CD1c-positive myeloid dendritic cell (primary cell): ENCODE data around the gene LRRC28.
A peak's percentile ranks its signal among the peaks of the same experiment; 100 is the strongest.
"Not testable (repeated sequence)": the region's sequence is repeated elsewhere in the genome, so short reads cannot be mapped to it uniquely, and the experiment has no call there.

Experiments
- DNase-seq: peaks from one replicate; pipeline ENCODE4 v3.0.0-alpha.2; 2016; ENCODE audit errors: extremely low spot score

The LRRC28 gene

DNA sequence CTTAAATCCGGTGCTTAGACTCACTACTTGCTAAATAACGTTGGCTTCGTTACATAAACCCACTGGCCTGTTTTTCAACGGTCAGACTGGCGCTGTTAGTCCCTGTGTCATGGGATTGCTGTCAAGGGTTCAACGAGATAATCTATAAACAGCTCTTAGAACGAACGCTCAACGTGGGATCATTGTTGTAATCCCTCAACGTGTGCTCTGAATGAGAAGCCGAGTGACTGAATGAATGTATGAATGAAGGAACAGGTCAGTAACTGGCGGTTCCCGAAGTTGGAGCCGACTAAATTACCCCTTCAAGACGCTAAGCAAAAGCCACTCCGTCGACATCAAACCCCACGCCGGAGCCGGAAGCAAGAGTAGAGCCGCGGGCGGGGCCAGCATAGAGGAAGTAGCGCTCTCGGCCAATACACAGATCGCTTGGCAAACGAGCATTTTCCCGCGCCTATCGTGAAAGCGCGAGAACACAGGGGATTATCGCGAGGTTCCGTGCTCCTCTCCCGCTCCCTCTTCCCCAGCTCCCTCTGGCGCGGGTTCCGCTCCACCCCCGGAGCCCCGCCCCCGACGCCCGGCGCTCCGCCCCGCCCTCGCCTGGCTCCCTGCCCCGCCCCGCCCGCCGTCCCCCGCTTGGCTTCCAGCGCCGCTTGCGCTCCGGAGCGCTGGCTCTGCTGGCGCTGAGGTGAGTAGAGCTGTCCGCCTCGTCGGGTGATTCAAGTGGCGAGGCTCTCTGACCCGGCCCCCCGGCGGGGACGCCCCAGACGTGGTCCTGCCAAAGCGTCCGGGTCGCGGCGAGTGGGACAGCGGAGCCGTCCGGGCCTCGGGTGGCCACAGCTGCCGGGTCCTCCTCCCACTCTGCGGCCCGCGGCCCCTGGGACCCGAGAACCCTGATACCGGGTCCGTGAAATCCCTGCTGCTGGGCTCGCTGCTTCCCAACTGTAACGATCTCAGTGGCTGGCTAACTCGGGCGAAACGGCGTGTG, at the start of gene LRRC28:
Gene LRRC28, plus strand, starts transcription at position 625 of the 985 bp plus-strand sequence. CDS start 4,477 bp downstream, outside the sequence.
- peak; percentile 99 for DNase-seq

DNA sequence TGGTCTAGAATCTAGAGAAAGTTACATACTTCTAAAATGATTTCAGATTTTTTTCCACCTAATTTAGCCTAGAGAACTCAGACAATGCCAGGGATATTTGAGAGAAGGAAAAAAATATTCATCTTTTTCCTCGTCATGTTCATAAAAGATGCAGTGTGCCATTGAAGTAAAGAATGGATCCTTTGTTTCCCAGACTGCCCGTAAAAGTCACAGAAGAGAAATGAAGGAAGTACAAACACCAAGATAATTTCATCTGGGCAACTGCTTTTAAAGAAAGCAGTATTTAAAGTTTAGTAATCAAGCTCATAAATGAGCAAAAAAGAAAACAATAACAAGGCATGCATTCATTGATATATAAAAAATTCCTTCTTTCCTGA, 49.1 kb upstream of the LRRC28 start:
- DNase-seq = no peak

DNA sequence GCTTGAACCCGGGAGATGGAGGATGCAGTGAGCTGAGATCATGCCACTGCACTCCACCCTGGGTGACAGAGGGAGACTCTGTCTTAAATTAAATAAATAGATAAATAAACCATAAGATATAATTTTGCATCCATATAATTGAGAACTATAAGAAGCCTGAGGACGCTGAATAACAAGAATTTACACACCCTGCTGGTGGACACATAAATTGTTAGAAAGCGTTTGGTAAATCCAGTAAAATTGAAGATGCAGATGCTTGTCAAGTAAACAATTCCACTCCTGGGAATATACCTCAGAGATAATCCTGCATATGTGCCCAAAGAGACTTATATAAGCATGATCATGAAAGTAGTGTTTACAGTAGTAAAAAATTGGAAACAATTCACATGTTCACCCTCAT, 43.6 kb upstream of the LRRC28 start:
- DNase-seq = no peak

GRCh38 chr15:99209326-99209725, 42.0 kb upstream of the LRRC28 start:
- no peak for DNase-seq

GRCh38 chr15:99210334-99210733, 40.9 kb upstream of the LRRC28 start:
- DNase-seq = no peak

- no peak for DNase-seq
Measured at GRCh38 chr15:99211926-99212325, 39.4 kb upstream of the LRRC28 start.

DNA sequence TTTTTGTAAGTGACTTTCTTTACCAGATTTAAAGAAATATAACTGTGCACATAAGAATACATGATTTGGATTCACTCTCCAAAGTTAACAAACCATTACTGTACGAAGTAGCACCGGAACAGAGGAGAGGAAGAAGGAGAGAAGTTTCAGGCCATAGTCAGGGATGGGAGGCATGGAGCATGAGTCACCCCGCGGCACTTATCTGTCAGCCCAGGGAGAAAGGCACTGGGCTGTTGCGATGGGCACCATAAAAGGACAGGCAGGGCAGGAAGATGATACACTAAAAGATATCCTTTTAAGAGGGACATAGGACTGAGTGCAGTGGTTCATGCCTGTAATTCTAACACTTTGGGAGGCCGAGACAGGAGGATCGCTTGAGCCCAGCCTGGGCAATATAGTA, 38.9 kb upstream of the LRRC28 start:
- DNase-seq = no peak

GRCh38 chr15:99213187-99213811, 38.0 kb upstream of the LRRC28 start:
- peak; percentile 51 for DNase-seq

GRCh38 chr15:99224372-99225214, 26.7 kb upstream of the LRRC28 start:
- DNase-seq = no peak

- no peak for DNase-seq
Measured at GRCh38 chr15:99226802-99227201, 24.5 kb upstream of the LRRC28 start.

DNA sequence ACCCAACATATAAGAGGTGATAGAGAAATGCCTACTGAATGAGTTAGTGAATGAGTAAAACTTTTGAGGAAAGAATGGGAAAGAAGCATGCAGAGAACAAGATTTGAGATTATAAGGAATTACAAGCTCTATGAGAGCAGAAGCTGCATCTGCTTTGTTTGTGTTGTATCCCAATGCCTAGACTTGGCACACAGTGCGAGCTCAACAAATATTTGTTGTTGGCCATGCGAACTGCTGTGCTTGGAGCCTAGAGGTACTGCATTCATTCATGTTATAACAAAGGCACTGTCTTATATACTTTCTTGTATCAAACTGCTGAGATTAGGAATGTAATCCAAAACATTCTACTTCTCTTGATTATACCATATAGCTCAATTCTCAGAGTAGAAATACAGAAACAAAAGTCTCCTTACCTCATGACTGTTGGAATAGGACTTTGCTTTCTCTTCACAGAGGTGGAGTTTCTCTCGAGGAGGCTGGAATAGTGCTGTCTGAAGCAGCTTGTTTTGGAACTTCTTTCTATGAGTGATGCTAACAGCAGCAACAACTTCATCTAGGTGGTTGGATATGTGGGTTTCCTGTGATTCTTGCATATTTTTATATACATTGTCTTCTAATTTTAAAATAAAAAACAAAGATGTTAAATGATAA, 23.0 kb upstream of the LRRC28 start:
- DNase-seq = no peak

DNA sequence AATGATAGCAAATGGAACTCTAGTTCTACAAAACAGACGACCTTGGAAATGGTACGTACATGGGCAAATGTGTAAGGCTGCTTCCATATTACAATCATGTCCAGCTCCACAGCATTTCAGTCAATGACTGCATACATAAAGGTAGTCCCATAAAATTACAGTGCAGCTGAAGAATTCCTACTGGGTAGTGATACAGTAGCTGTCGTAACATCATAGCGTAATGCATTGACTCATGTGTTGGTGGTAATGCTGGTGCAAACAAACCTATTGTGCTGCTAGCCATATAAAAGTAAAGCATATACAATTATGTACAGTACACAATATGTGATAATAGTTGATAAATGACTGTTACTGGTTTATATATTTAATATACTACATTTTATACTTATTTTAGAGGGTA, 20.4 kb upstream of the LRRC28 start:
- no peak for DNase-seq

DNA sequence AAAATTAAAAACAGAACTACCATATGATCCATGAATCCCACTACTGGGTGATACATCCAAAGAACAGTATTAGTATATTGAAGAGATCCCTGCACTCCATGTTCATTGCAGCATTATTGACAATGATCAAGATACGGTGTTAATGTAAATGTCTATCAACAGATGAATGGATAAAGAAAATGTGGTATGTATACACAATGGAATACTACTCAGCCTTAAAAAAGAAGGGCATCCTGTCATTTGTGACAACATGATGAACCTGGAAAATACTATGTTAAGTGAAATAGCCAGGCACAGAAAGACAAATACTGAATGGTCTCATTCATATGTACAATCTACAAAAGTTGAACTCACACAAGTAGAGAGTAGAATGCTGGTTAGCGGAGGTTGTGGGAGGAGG, 18.5 kb upstream of the LRRC28 start:
- no peak for DNase-seq

DNA sequence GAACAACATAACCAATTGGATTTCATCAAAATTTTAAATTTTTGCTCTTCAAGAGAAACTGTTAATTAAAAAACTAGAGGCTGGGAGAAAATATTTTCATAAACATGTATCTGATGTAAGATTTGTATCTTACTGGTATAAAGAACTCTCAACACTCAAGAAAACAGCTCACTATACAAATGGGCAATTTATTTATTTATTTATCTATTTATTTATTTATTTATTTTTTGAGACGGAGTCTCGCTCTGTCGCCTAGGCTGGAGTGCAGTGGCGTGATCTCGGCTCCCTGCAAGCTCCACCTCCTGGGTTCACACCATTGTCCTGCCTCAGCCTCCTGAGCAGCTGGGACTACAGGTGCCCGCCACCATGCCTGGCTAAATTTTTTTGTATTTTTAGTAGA, 17.1 kb upstream of the LRRC28 start:
- not testable (repeated sequence) for DNase-seq

- DNase-seq = no peak
Measured at GRCh38 chr15:99238849-99239248, 12.4 kb upstream of the LRRC28 start.

GRCh38 chr15:99239545-99240198, 11.6 kb upstream of the LRRC28 start:
- DNase-seq = no peak

- DNase-seq = no peak
Measured at GRCh38 chr15:99241752-99242151, 9.5 kb upstream of the LRRC28 start.

DNA sequence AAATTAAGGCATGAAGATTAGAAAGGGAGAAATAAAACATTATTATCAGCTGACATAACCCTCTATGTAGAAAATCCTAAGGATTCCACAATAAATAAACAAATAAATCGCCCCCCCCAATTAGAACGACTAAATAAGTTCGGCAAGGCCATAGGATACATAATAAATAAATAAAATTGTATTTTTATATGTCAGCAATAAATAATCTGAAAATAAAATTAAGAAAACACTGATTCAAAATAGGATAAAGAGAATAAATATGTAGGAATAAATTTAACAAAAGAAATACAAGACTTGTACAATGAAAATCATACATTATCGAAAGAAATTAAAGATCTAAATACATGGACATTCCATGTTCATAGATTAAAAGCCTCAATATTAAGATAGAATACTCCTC, 7.0 kb upstream of the LRRC28 start:
- no peak for DNase-seq

GRCh38 chr15:99247062-99247461, 4.2 kb upstream of the LRRC28 start:
- no peak for DNase-seq

GRCh38 chr15:99248000-99248715, 3.1 kb upstream of the LRRC28 start:
- peak; percentile 18 for DNase-seq
